ENCODE data around the gene JMJD6. TPM values are rescaled to one million over a fixed set of nuclear protein-coding genes. Genes with fewer than 3 reads are reported as not detected.
"Not testable (repeated sequence)": the region's sequence is repeated elsewhere in the genome, so short reads cannot be mapped to it uniquely, and the experiment has no call there.

JMJD6 gene
- total RNA-seq, 1 donor = 48.5 TPM

GRCh38 chr17:76727745-76728456 is 1.5 kb upstream of the JMJD6 start:
- Histone ChIP-seq H3K27me3 (ENCODE audit: insufficient read depth, low read length) (no peaks in the 10 kb centered on the region), H3K4me1 (ENCODE audit: insufficient read depth, low read length) (peaks cover 62% of the 10 kb centered on the region), H3K9me3 (ENCODE audit: low read depth, low read length) (no peaks in the 10 kb centered on the region), H3K4me3 (ENCODE audit: low read length) (peak overlapping the region; percentile 95)

- Histone ChIP-seq H3K4me1 (ENCODE audit: insufficient read depth, low read length) (peaks cover 55% of the 10 kb centered on the region), H3K27me3 (ENCODE audit: insufficient read depth, low read length) (no peaks in the 10 kb centered on the region), H3K9me3 (ENCODE audit: low read depth, low read length) (no peaks in the 10 kb centered on the region), H3K4me3 (ENCODE audit: low read length) (peak within 1 kb of the TSS; percentile 95)
Measured at GRCh38 chr17:76726776-76727718, 641 bp upstream of the JMJD6 start, which contains the start of gene METTL23. TSS of gene METTL23 (plus strand) at chr17:76726839. CDS start at chr17:76729711, 2,872 bp downstream.

DNA sequence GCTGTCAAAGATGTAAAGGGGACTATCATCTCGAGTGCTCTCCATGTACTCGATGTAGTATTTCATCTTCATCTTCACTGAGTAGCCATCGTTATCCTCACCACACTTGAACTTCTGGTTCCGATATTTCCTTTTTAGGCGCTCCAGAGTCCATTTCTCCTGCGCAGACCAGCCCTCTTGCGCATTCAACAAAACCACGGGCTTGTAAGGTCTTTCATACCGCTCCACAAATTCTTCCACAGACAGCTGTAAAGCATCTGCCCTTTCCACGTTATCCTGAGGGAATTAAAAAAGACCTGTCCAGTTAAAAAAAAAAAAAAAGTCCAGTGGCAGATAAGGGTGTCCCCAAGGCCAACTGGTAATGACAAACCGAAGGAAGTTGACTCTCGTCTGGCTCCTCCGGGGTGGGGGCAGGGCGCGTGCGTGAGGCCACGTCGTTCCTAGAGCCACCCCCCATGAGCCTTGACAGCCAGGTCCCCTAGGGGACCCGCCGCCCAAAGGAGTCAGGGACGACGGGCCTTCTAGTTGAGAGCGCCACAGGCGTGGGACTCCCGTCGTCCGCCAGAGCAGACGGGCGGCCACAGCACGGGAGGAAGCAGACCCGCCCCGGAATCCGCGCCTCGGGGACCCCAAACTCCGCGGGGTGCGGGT is 701 bp downstream of the JMJD6 start:
- Histone ChIP-seq H3K9me3 (ENCODE audit: low read depth, low read length) (no peaks in the 10 kb centered on the region), H3K27me3 (ENCODE audit: insufficient read depth, low read length) (no peaks in the 10 kb centered on the region), H3K4me1 (ENCODE audit: insufficient read depth, low read length) (peaks cover 51% of the 10 kb centered on the region), H3K4me3 (ENCODE audit: low read length) (peak overlapping the region; percentile 95)

DNA sequence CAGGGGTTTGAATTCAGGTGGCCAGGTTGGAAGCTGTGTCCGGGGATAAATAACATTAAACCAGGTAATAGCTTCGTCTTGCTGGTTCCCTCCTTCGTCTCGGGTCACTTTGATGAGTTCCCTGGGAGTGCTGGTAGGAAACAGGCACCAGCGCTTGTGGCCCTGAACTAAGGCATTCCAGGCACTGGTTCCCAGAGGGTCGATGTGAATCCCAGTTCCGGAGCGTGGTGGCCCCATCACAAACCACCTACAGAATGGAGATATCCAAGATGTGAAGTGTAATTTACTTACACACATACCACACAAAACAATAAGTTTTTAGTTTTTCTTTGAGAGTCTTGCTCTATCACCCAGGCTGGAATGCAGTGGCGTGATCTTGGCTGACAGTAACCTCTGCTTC is 2.6 kb downstream of the JMJD6 start:
- peaks cover 38% of the 10 kb centered on the region for H3K4me1 ChIP-seq (ENCODE audit: insufficient read depth, low read length)

GRCh38 chr17:76722977-76723376 is 3.4 kb downstream of the JMJD6 start:
- peaks cover 30% of the 10 kb centered on the region for H3K4me1 ChIP-seq (ENCODE audit: insufficient read depth, low read length)
- H3K9me3 ChIP-seq (ENCODE audit: low read depth, low read length); H3K27me3 ChIP-seq (ENCODE audit: insufficient read depth, low read length); H3K4me3 ChIP-seq (ENCODE audit: low read length): not testable (repeated sequence)

More for the DNA sequence above, 2.6 kb downstream of the JMJD6 start:
- Histone ChIP-seq H3K4me3 (ENCODE audit: low read length) (no peak overlapping the region), H3K27me3 (ENCODE audit: insufficient read depth, low read length) (no peaks in the 10 kb centered on the region), H3K9me3 (ENCODE audit: low read depth, low read length) (no peaks in the 10 kb centered on the region)

DNA sequence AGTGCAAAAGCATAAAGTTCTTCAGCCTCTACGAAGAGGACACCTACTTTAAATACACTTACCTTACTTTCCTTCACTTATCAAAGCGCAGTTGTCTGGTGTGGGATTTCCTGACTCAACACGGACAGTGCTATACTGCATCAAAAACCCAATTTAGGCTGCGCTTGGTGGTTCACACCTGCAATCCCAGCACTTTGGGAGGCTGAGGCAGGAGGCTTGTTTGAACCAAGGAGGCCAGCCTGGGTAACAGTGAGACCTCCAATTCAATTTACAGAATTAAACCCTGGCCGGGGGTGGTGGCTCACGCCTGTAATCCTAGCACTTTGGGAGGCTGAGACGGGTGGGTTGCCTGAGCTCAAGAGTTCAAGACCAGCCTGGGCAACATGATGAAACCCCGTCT is 4.1 kb downstream of the JMJD6 start:
- no peaks in the 10 kb centered on the region for H3K9me3 ChIP-seq (ENCODE audit: low read depth, low read length)
- H3K4me3 ChIP-seq (ENCODE audit: low read length) = no peak overlapping the region
- peaks cover 26% of the 10 kb centered on the region for H3K4me1 ChIP-seq (ENCODE audit: insufficient read depth, low read length)
- H3K27me3 ChIP-seq (ENCODE audit: insufficient read depth, low read length) = no peaks in the 10 kb centered on the region

DNA sequence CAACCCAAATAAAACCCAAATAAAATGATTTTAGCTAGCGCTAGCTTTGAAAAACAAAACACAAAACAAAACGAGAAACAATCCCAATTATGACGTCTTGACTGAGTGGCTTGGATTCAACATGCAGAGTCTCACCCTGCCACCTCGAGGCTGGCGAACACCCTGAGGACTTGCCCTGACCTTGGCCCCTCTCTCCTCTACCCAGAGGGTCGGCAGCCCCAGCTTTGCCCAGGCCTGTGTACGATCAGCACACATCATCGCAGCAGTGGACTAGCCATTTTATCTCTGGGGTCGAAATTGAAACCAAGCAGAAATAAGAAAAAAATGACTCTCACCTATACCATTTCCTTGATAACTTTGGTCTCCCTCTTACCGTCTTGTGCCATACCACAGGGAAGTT is 4.9 kb downstream of the JMJD6 start:
- H3K27me3 ChIP-seq (ENCODE audit: insufficient read depth, low read length) = no peaks in the 10 kb centered on the region
- no peaks in the 10 kb centered on the region for H3K9me3 ChIP-seq (ENCODE audit: low read depth, low read length)
- no peak overlapping the region for H3K4me3 ChIP-seq (ENCODE audit: low read length)

GRCh38 chr17:76720941-76721340 is 5.5 kb downstream of the JMJD6 start:
- Histone ChIP-seq H3K4me3 (ENCODE audit: low read length) (no peak overlapping the region), H3K4me1 (ENCODE audit: insufficient read depth, low read length) (peaks cover 36% of the 10 kb centered on the region), H3K27me3 (ENCODE audit: insufficient read depth, low read length) (no peaks in the 10 kb centered on the region), H3K9me3 (ENCODE audit: low read depth, low read length) (no peaks in the 10 kb centered on the region)

More for the DNA sequence above, 4.9 kb downstream of the JMJD6 start:
- peaks cover 32% of the 10 kb centered on the region for H3K4me1 ChIP-seq (ENCODE audit: insufficient read depth, low read length)

- H3K27me3 ChIP-seq (ENCODE audit: insufficient read depth, low read length) = no peaks in the 10 kb centered on the region
- H3K9me3 ChIP-seq (ENCODE audit: low read depth, low read length) = no peaks in the 10 kb centered on the region
- peaks cover 36% of the 10 kb centered on the region for H3K4me1 ChIP-seq (ENCODE audit: insufficient read depth, low read length)
- no peak overlapping the region for H3K4me3 ChIP-seq (ENCODE audit: low read length)
Measured at GRCh38 chr17:76720211-76720610, 6.2 kb downstream of the JMJD6 start.

DNA sequence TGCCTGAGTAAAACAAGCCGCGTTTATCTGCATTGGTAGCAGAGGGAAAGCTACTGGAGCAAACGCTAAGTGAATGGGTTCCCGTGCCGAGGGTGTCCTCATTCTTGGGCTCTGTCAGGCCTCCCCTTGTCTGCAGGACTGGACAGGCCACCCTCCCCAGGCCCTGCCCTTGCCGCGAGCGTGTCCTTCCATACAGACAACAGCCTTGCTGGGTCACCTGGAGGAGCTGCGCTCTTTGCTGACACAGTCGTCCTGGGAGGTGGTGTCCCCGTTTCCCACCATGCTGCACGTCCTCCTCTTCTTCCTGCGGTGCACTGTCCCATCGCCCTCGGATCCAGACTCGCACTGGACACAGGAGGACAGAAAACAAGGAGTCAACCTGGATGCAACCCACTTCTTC is 7.9 kb downstream of the JMJD6 start:
- Histone ChIP-seq H3K4me3 (ENCODE audit: low read length) (no peak overlapping the region), H3K27me3 (ENCODE audit: insufficient read depth, low read length) (no peaks in the 10 kb centered on the region), H3K9me3 (ENCODE audit: low read depth, low read length) (no peaks in the 10 kb centered on the region), H3K4me1 (ENCODE audit: insufficient read depth, low read length) (peaks cover 35% of the 10 kb centered on the region)

GRCh38 chr17:76716839-76717215 is 9.6 kb downstream of the JMJD6 start:
- H3K4me3 ChIP-seq (ENCODE audit: low read length) = no peak overlapping the region
- H3K27me3 ChIP-seq (ENCODE audit: insufficient read depth, low read length) = no peaks in the 10 kb centered on the region
- no peaks in the 10 kb centered on the region for H3K9me3 ChIP-seq (ENCODE audit: low read depth, low read length)
- peaks cover 35% of the 10 kb centered on the region for H3K4me1 ChIP-seq (ENCODE audit: insufficient read depth, low read length)

- peaks cover 40% of the 10 kb centered on the region for H3K4me1 ChIP-seq (ENCODE audit: insufficient read depth, low read length)
Measured at GRCh38 chr17:76716146-76716838, 10.1 kb downstream of the JMJD6 start.

GRCh38 chr17:76715496-76715830 is 10.9 kb downstream of the JMJD6 start:
- H3K9me3 ChIP-seq (ENCODE audit: low read depth, low read length) = no peaks in the 10 kb centered on the region
- no peak overlapping the region for H3K4me3 ChIP-seq (ENCODE audit: low read length)
- no peaks in the 10 kb centered on the region for H3K27me3 ChIP-seq (ENCODE audit: insufficient read depth, low read length)
- H3K4me1 ChIP-seq (ENCODE audit: insufficient read depth, low read length) = peaks cover 44% of the 10 kb centered on the region

More at GRCh38 chr17:76716146-76716838, 10.1 kb downstream of the JMJD6 start:
- no peaks in the 10 kb centered on the region for H3K9me3 ChIP-seq (ENCODE audit: low read depth, low read length)
- H3K4me3 ChIP-seq (ENCODE audit: low read length) = no peak overlapping the region
- H3K27me3 ChIP-seq (ENCODE audit: insufficient read depth, low read length) = no peaks in the 10 kb centered on the region

- no peak overlapping the region for H3K4me3 ChIP-seq (ENCODE audit: low read length)
- H3K4me1 ChIP-seq (ENCODE audit: insufficient read depth, low read length) = peaks cover 44% of the 10 kb centered on the region
- peaks cover 3% of the 10 kb centered on the region for H3K27me3 ChIP-seq (ENCODE audit: insufficient read depth, low read length)
- H3K9me3 ChIP-seq (ENCODE audit: low read depth, low read length) = no peaks in the 10 kb centered on the region
Measured at GRCh38 chr17:76714822-76715495, 11.4 kb downstream of the JMJD6 start.

Data from mononuclear cell (primary cell).